GM18858 (cell line): Measurements from ENCODE around the gene COX6A1.
"Not testable (repeated sequence)": the region's sequence is repeated elsewhere in the genome, so short reads cannot be mapped to it uniquely, and the experiment has no call there.

Experiments
- ATAC-seq: cut with Tn5 transposase; IDR thresholded peaks from one replicate; pipeline ENCODE4 v1.9.1; 2021; ENCODE audit not compliant: unreplicated experiment

The COX6A1 gene

GRCh38 chr12:120425797-120426196, 12.1 kb upstream of the COX6A1 start:
- ATAC-seq, result no peak

- ATAC-seq, result no peak
These were observed 9.2 kb upstream of the COX6A1 start for GRCh38 chr12:120428597-120429229.

- ATAC-seq, result no peak
These were observed 8.5 kb upstream of the COX6A1 start for GRCh38 chr12:120429368-120429767.

GRCh38 chr12:120432772-120433525, 5.0 kb upstream of the COX6A1 start:
- no peak for ATAC-seq

GRCh38 chr12:120438495-120439198, 734 bp downstream of the COX6A1 start:
- no peak for ATAC-seq

- ATAC-seq, result no peak
These were observed 1.8 kb downstream of the COX6A1 start for GRCh38 chr12:120439646-120440247.

- ATAC-seq, result no peak
These were observed 6.8 kb downstream of the COX6A1 start for GRCh38 chr12:120444676-120445075.

GRCh38 chr12:120445911-120446843, 8.3 kb downstream of the COX6A1 start, which contains the start of the genes GATC and TRIAP1:
Gene GATC (plus strand): TSS chr12:120446444. CDS start chr12:120446481, 37 bp downstream.
Gene TRIAP1 (minus strand): TSS chr12:120446384. CDS start chr12:120446372, 12 bp downstream.
- peak; percentile 85 for ATAC-seq

- peak; percentile 27 for ATAC-seq
These were observed 8.9 kb downstream of the COX6A1 start for GRCh38 chr12:120446844-120447178.

- no peak for ATAC-seq
These were observed 10.1 kb downstream of the COX6A1 start for GRCh38 chr12:120447992-120448391.

GRCh38 chr12:120452524-120452923, 14.6 kb downstream of the COX6A1 start:
- not testable (repeated sequence) for ATAC-seq

GRCh38 chr12:120453060-120453750, 15.3 kb downstream of the COX6A1 start:
- no peak for ATAC-seq

GRCh38 chr12:120453977-120454376, 16.1 kb downstream of the COX6A1 start:
- ATAC-seq, result no peak

- no peak for ATAC-seq
These were observed 17.4 kb downstream of the COX6A1 start for GRCh38 chr12:120455302-120455701.

GRCh38 chr12:120457133-120457532, 19.2 kb downstream of the COX6A1 start:
- ATAC-seq, result no peak

GRCh38 chr12:120460157-120460556, 22.2 kb downstream of the COX6A1 start:
- ATAC-seq, result no peak

GRCh38 chr12:120462099-120462640, 24.3 kb downstream of the COX6A1 start:
- ATAC-seq, result no peak

- no peak for ATAC-seq
These were observed 25.8 kb downstream of the COX6A1 start for GRCh38 chr12:120463712-120464111.

GRCh38 chr12:120465756-120466155, 27.8 kb downstream of the COX6A1 start:
- no peak for ATAC-seq
